ENCODE results near the gene PMM2.

PMM2 gene

DNA sequence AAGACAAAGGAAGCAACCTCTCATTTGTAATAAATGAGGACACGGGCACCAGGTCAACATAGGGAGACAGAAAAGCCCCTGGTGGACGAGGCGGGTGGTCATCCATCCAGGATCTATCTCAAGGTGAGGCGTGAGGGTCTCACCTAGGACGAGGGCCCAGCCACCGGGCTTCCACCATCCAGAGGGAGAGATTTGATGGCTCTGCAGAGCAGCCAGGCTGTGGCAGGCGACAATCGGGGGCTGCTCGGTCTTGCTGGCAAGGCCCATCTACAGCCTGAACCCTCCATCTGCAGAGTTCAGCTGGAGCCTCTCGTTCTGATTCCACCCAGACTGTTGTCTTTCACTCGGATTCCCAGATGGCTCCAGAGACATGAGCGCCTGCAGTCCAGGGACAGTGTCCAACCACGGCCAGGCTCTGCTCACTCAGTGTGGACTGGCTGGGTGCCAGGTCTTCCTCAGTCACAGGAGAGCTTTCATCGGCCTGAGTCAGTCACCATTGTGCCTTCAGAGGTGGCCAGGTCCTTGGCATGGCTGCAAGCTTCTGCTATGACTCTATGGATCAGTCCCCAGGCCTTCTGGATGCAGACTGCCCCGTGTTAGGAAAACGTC, 90.4 kb downstream of the PMM2 start:
- peak; percentile 89 for DNase-seq (ENCODE audit: low read depth)

DNA sequence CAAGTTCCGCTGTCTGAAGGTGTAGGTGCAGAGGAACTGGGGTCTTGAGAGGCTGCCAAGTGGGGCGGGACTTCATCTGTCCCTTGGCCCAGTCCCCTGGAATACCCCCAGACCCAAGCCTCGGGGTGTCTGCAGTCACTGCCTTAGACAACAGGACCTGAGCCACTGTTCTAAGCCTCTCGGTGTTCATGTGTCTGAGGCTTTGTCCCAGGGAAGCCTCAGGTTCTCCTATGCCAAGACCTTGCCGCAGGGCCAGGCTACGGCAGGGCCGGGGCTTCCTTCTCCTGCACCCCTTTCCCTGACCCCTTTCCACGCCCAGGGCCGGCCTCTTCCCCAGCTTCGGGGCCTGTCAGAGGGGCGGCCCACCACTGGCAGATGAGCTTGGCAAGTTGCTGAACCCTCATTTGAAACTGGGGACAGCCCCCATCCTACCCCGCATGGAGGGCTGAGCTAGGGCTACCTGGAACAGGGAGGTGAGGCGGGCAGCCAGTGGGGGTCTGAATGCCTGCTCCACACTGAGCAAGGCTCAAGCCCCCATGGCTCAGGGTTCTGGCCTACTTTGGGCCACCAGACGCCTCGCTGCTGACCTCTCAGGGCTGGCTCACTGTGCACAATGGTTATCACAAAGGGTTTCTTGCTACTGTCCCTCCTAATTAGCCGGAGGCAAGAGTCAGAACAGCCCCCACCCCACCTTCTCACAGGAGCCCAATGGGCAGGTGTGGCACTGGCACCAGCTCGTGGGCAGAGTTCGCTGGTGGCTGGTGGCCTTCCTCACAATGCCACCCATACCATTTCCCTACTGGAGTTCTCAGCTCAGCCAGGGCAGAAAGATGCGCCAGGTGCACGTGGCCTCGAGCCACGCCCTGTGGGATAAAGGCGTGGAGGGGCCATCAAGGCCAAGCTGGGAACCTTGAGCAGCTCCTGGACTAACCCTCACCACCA, 91.6 kb downstream of the PMM2 start:
- DNase-seq (ENCODE audit: low read depth), result no peak

DNA sequence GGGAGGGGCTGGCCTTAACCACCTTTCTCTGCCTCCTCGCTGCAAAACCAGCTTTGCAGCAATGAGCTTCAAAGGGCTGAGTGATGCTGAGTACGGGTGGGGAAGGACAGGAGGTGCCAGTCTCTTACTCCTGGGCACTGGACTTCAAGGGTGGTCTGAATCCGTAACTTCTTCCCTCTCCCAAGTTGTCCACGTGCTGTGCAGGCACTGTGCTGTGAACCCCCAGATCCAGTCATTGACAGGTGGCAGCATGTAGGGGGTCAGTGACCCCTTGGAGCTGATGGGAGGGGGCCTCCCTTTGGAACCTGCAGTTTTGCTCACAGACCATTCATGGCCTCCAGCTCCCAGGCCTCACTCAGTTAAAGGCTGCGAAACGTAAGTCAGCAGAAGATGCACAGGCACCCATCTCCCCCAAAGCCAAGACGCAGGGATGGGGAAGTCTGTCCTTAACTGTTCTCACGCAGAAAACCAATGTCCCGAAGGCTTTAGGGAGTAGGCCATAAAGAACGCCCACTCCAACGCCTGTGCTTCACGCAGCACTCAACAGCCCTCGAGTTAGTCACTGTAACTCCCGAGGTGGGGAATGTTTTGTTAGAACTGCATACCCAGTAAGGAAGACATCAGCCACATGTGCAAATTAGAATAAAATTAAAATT, 92.4 kb downstream of the PMM2 start:
- DNase-seq (ENCODE audit: low read depth), result no peak

DNA sequence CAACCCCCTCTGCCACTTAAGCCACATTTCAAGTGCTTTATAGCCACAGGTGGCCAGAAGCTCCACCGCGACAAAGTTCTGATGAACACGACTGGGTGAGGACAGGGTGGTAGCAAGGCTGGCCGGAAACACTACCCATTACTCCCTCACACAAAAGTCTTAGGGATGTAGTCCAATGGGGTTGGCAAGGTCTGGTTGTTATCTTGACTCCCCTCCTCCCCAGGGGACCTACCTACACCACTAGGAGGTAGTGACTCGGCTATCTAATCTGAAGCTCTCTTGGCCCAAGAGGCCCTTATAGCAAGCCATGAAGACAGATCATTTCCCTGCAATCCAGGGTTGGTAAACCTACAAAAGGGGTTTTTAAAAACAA, 92.9 kb downstream of the PMM2 start:
- DNase-seq (ENCODE audit: low read depth), result no peak

DNA sequence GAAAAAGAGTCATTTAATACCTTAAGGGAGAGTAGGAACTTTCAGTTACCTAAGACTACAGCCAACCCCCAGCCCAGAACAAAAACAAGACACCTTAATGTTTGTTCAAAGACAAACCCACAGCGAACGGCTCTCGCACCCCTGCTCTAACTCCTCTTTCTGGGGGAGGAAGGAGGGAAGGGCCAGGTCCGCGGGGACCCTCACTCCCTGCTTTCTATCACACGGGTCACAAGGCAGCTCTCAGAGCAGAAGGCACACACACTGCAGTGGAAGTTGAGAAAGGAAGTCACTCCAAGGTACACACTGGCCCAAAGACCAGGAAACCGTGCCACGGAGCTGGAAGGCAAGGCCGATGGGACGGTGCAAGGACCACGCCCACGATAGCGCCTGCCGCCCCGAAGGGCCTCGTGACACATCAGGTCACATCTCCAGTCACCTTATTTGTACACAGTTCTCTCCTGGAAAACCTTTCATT, 94.5 kb downstream of the PMM2 start:
- DNase-seq (ENCODE audit: low read depth), result no peak

DNA sequence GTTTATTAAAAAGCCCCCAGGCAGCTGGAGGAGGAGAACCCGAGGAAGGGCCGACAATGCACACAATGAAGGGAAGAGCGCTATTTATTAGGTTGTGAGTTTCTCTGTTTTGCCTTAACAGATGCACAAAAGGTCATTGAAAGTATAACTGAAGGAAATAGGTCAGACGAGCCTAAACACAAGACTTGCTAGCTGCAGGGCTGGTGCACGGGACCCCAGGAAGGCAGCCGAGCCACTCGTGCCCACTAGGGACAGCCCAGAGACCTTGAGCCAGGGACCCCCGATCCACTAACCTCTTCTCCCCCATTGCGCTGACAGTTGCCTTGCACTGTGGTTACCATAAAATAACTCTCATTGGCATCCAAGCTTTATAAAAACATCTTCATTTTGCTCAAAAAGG, 95.8 kb downstream of the PMM2 start:
- no peak for DNase-seq (ENCODE audit: low read depth)

DNA sequence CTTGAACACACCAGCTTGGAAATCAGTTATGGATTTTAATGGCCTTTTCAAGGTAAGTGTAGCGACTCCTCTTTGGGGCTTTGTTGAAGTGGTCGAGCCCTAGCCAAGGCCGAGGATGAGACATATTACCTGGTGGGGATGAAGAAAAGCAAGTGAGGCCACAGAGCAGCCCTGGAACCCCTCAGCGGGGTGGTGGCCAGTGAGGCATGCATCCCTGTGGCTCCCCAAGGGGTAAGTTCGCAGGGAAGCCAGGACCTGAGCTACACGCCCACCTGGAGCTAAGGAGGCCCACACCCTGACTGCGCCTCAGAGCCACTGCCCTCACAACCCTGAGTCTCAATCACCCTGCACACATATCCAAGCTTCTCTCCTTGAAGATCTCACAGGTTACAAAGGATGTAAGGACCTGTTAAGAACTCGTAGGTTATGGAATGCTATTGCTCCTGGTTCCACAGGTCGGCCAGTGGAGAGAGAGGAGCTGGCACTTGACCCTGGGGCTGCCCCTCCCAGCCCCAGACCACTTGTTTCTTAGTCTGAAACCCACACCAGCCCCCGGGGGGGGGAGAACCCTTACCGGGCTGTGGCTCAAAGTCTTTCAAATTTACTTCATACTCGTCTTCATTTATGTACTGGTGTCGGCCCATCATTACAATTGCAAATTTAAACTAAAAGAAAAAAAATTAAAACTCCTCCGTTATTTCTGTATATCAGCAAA, 96.5 kb downstream of the PMM2 start:
- DNase-seq (ENCODE audit: low read depth), result no peak

DNA sequence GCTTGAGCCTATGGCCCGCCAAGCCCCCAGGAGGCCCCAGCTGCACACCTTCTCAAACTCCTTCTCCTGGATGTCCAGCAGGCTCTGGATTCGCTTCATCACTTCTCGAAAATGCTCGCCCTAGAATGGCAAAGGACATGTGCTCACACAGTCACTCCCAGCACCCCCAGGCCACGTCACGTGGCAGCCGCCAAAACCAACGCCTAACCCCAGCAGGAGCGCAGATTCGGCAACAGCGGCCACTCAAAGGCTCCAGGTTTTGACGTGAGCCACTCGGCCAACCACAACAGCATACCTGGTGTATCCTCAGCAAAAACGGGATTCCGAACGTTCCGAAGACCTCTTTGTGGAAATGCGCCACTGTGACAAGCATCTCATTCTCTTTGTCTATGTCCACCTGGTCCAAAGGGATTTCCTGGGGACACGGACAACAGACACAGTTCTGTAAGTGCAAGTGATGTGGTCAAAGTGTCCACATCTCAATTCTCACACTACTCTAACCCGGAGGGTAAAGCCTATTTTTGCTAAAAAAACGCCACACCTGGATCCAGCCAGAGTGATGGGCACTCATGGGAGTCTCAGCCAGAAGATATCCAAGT, 97.2 kb downstream of the PMM2 start:
- DNase-seq (ENCODE audit: low read depth), result no peak

DNA sequence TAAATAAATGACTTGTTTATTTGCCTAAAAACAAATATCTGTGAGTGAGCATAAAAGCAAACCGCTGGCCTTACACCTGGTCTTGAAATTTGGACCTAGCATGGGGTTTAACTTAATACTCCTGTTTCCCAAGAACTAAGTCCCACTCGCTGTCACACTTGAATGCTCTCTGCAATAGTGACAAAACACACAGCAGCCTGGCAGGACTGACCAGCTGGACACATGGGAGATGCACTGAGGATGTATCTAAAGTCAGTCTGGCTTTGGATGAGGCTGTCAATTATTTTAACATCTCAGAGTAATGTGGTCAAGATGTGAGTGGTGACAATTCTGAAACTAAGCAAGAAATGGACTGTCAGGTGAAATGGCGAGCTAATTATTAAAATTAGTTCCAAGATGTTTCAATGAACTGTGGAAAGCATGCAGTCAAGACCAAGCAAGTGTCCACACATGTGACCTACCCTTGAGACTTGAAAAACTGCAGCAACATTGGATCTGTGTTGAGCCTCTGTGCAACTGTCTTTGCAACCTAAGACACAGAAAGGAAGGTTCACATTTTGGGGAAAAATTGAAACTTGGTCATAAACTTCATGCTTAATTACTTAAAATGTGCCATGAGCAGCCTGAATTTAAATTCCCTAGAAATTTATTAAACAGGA, 101.2 kb downstream of the PMM2 start:
- DNase-seq (ENCODE audit: low read depth), result no peak

Data from EH (cell line).